ENCODE measurements around the gene AKAP6. TPM values are rescaled to one million over a fixed set of nuclear protein-coding genes. Genes with fewer than 3 reads are reported as not detected.

The AKAP6 gene, protein sequence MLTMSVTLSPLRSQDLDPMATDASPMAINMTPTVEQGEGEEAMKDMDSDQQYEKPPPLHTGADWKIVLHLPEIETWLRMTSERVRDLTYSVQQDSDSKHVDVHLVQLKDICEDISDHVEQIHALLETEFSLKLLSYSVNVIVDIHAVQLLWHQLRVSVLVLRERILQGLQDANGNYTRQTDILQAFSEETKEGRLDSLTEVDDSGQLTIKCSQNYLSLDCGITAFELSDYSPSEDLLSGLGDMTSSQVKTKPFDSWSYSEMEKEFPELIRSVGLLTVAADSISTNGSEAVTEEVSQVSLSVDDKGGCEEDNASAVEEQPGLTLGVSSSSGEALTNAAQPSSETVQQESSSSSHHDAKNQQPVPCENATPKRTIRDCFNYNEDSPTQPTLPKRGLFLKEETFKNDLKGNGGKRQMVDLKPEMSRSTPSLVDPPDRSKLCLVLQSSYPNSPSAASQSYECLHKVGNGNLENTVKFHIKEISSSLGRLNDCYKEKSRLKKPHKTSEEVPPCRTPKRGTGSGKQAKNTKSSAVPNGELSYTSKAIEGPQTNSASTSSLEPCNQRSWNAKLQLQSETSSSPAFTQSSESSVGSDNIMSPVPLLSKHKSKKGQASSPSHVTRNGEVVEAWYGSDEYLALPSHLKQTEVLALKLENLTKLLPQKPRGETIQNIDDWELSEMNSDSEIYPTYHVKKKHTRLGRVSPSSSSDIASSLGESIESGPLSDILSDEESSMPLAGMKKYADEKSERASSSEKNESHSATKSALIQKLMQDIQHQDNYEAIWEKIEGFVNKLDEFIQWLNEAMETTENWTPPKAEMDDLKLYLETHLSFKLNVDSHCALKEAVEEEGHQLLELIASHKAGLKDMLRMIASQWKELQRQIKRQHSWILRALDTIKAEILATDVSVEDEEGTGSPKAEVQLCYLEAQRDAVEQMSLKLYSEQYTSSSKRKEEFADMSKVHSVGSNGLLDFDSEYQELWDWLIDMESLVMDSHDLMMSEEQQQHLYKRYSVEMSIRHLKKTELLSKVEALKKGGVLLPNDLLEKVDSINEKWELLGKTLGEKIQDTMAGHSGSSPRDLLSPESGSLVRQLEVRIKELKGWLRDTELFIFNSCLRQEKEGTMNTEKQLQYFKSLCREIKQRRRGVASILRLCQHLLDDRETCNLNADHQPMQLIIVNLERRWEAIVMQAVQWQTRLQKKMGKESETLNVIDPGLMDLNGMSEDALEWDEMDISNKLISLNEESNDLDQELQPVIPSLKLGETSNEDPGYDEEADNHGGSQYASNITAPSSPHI (N-terminal part only)
- total RNA-seq = 10 to 100 TPM in 1 of 4 donors, 1 to 10 TPM in 3; 1.1 to 16.0 (median 6.0) TPM

DNA sequence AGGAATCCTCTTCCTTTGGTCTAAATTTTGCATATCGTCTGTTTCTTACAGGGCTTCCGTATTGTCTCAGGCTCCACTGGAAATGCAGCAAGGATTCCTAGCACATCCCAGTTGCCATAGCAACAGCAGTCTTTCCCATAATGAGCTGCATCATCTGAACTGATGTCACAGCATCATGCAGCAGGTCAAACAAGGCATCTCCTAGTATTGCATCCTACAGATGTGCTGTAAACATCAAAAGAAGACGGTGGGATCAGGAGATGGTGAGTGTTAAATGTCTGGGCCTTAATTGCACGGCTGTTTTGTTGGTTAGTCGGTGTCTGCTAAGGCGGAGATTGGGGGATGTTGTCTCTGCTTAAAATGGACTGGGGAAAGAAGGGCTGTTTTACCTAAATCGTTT is at the start of gene AKAP6:
Gene AKAP6, plus strand, starts transcription at position 153 of the 400 bp plus-strand sequence. CDS start 104,196 bp downstream, outside the sequence.
- Histone ChIP-seq H3K9me3 (no peaks in the 10 kb centered on the region), H3K4me3 (no peak within 1 kb of the TSS), H3K4me1 (peaks cover 0 to 24% (median 5%) of the 10 kb centered on the region in 3 donors), H3K36me3 (no peaks in the 10 kb centered on the region), H3K27me3 (no peaks in the 10 kb centered on the region), H3K27ac (no peak within 1 kb of the TSS)
- no peak for TF ChIP-seq POLR2A (IDR thresholded peaks at IDR 0.05)
- TF ChIP-seq, protein P1, sequence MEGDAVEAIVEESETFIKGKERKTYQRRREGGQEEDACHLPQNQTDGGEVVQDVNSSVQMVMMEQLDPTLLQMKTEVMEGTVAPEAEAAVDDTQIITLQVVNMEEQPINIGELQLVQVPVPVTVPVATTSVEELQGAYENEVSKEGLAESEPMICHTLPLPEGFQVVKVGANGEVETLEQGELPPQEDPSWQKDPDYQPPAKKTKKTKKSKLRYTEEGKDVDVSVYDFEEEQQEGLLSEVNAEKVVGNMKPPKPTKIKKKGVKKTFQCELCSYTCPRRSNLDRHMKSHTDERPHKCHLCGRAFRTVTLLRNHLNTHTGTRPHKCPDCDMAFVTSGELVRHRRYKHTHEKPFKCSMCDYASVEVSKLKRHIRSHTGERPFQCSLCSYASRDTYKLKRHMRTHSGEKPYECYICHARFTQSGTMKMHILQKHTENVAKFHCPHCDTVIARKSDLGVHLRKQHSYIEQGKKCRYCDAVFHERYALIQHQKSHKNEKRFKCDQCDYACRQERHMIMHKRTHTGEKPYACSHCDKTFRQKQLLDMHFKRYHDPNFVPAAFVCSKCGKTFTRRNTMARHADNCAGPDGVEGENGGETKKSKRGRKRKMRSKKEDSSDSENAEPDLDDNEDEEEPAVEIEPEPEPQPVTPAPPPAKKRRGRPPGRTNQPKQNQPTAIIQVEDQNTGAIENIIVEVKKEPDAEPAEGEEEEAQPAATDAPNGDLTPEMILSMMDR (IDR thresholded peaks at IDR 0.05) = no peak
- intact Hi-C loops (cut with DNase I) = no loop called here
- no peak for DNase-seq
- WGBS, 2 donors = 77 to 88% methylated on average over 7 of the region's 7 CpGs

DNA sequence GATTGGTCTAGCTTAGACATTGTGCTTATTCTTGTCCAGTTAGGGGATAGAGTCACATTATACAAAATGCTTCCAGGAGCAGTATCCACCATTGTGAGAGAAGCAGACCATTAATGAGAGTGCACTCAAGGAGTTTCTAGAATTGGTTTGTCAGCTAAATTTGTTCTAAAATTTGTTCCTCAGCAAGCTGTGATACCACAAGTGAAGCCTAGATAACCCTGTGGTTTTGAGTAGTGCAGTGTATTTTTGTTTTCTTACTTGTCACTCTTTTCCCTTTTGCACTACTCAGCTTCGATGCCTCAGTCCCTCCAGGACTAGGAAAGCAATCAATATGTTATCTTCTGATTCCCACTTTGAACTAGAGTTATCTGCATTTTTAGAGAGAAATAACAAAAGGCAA is 42.5 kb upstream of the AKAP6 start:
- Histone ChIP-seq H3K9me3 (no peaks in the 10 kb centered on the region), H3K4me1 (no peaks in the 10 kb centered on the region), H3K36me3 (no peaks in the 10 kb centered on the region), H3K27me3 (no peaks in the 10 kb centered on the region), H3K27ac (no peak overlapping the region), H3K4me3 (no peak overlapping the region)
- 67 to 75% methylated on average over 1 of the region's 1 CpG for WGBS, 2 donors
- intact Hi-C loops (cut with DNase I) = no loop called here
- TF ChIP-seq, protein P1 (IDR thresholded peaks at IDR 0.05) = no peak
- no peak for TF ChIP-seq POLR2A (IDR thresholded peaks at IDR 0.05)
- DNase-seq = no peak

DNA sequence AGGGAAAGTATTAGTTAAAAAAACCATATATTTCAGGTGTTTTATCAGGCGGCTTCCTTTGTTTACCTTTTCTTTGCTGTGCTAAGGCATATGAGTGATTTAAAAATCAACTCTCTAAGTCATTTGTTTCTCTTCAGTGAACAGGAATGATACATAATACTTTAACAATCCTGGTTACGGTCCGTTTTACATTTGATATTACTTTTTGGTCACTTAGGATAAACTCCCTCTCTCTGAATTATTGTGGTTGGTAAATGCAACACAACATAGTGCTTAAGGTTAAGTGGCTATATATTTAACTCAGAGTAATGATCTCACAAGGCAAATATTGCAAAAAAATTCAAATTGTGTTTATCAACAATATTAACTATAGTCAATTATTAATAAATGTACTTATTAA is 32.7 kb upstream of the AKAP6 start:
- no peaks in the 10 kb centered on the region for H3K36me3 ChIP-seq
- no peak for DNase-seq
- H3K27me3 ChIP-seq = no peaks in the 10 kb centered on the region
- no peak overlapping the region for H3K4me3 ChIP-seq
- no peak for TF ChIP-seq POLR2A (IDR thresholded peaks at IDR 0.05)
- TF ChIP-seq, protein P1 (IDR thresholded peaks at IDR 0.05) = no peak
- no peaks in the 10 kb centered on the region for H3K4me1 ChIP-seq
- intact Hi-C loops (cut with DNase I) = no loop called here
- WGBS, 2 donors = 68 to 88% methylated on average over 3 of the region's 3 CpGs
- H3K27ac ChIP-seq = no peak overlapping the region
- no peaks in the 10 kb centered on the region for H3K9me3 ChIP-seq

DNA sequence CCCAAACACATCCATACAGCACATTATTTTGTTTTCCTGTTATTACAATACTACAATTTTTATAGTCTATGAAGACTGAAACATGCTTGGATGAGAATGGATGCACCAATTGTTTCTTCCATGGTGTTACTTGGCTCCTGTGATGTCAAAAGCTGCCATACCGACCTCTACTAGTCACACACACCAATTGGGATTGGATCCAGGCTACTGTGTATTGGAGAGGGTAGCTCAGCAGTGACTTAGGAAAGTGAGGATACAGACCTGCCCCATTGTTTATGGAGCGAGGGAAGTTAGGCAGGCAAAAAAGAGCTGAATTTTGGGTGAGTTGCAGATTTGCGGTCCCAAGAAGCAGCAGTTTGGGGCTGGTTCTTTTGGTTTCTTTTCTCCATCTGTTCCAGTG is 30.8 kb upstream of the AKAP6 start:
- H3K9me3 ChIP-seq = no peaks in the 10 kb centered on the region
- TF ChIP-seq, protein P1 (IDR thresholded peaks at IDR 0.05) = no peak
- TF ChIP-seq POLR2A (IDR thresholded peaks at IDR 0.05) = no peak
- H3K27ac ChIP-seq = no peak overlapping the region
- intact Hi-C loops (cut with DNase I) = no loop called here
- H3K36me3 ChIP-seq = no peaks in the 10 kb centered on the region
- WGBS, 2 donors = 73 to 78% methylated on average over 3 of the region's 3 CpGs
- H3K4me3 ChIP-seq = no peak overlapping the region
- H3K27me3 ChIP-seq = no peaks in the 10 kb centered on the region
- no peak for DNase-seq
- no peaks in the 10 kb centered on the region for H3K4me1 ChIP-seq
